T-helper 2 cell (primary cell): ENCODE data around the gene PGBD5.
"Not testable (repeated sequence)": the region's sequence is repeated elsewhere in the genome, so short reads cannot be mapped to it uniquely, and the experiment has no call there.

Experiments
- DNase-seq, 5 experiments: peaks; one replicate each; pipeline versions ENCODE4 v3.0.0 to v3.0.0-alpha.2; 2012 to 2022

Gene PGBD5

DNA sequence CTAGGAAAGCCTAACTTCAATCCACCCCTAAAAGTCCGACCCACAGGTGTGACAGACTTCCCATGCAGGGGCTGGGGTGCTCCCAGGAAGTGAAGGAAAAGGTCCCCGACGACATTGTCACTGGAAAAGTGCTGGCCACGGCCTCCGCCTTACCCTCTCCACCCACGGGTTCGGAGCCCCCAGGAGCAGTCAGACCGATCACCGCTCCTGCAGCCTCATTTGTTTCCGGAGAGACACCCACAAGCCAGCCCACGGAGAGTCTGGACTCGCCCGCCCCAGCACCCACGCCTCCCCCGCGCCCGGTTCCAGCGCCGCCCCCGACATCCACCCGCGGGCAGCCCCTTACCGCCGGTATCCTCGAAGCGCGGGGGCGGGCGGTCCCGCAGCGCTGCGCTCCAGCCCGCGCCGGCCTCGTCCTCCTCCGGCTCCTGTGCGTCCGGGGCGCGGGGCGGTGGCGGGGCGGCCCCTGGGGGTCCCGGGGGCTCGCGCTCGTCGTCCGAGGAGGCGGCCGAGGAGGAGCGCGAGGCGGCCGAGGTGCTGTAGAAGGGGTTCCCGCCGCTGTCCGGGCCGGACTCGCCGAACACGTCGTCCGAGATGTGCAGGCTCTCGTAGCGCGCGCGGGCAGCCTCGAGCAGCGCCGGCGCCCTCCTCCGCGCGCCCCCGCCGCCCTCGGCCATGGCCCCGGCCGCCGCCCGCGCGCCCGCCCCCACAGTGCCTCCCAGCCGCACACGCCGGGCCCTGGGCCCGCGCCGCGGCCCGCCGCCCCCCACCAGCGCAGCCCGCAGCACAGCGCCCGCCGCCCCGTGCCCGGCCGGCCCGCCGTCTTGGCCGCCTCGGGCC lies 660 bp downstream of the PGBD5 start:
- DNase-seq, result no peak

DNA sequence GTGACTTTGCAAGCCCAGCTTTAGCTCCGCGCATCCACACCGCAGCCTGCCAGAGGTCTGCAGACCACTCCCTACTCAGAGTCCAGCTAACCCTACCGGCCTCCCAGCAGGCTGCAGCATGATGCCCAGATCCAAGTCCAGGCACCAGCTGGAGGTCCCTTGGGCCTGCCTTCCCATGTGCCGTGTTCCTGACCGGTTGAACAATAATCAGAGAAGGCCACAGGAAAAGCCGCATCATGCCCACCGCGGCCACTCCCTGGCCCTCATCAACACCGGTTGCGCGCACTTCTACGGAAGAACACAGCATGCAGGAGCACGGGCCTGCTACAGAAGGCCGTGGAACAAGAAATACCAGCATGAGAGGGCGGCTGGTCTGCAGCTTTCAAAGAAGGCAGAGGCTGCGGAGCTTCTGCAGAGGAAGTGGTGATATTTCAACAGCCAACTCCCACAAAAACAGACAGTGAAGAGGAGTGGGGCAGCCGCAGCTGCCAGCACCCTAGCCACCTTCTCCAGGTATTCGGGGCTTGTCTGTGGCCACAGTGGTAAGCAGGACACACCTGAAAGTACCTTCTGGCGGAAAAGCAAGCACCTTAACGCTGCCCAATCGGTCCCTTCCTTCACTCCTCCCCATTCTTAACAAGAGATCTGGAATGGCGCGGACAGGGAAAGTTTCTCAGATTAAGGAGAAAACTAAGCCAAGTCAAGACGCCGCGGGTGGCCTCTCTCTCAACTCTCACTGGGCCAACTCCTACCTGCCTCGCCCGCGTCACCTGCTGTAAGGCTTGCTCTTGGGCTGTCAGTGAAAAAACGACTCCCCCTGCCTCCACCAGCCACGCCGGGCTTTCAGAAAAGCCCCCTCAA lies 1.5 kb downstream of the PGBD5 start:
- DNase-seq, result peak in 1 of 5 experiments; percentile 13

DNA sequence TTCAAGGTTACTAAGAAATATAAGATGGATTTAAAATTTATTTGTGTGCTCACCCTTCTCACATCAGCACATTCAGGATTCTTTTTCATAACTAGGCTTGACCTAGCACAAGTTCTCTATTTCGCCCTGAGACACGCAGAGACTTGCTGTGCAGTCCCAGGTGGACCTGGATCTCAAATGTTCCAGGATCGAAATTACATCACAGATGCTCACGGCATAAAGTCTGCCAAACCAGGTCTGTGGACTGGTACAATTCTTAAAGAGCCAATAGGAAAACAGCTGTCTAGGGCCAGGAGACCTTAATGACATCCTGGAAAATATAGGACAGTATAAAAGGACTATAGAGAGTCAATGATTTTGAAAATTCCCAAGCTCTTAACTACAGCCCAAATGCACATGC lies 2.2 kb downstream of the PGBD5 start:
- DNase-seq, result no peak

GRCh38 chr1:230423261-230423660 lies 2.9 kb downstream of the PGBD5 start:
- DNase-seq, result no peak

DNA sequence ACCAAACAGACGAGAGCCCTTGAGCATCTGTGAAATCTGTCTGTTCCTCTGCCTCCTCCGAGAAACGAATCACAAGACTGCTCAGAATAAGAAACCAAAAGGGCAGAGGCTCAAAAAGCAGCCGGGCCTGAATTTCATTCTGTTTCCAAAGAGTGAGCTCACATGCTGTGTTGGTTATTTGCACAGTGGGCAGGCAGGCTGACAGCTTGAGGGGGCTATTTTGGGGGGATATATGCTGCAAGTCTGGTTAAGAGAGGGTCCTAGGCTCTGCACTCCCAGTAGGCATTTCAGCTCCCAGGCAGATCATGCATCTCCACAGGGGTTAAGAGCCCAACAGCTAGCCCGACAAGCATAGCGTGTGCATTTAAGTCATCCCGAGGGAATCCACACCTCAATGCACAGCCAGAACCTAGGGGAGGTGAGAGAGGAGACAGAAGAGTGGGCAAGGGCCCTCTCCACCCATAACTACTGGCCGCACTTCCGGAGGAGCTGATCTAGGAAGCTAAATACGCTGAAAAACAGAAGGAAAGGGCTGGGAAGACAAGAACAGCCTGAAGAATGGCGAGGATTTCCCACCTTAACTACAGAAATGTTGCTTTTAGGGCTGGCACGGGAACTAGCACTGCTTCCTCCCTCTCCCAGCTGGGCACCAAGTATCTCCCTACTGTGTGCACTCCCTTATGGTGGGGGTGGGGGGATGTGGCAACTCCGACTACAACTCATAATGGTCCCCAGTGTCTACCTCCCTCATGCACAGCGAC lies 3.7 kb downstream of the PGBD5 start:
- no peak for DNase-seq

DNA sequence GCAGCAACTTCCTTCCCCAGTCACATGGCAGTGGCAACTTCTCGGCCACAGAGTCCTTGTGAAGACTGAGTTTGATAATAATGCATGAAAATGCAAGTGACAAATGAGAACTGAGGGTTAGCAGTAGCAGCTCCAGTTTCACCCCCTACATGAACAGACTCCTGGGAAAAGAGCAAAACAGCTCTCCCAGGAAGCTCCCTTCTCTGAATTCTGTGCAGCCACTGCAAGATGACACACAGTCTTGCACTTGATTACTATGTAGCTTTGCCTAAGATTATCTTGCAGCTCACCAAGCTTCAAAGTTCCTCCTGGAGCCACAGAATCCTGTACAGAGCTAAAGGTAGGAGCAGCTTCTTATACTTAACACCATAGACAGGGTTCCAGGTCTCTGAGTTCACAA lies 4.7 kb downstream of the PGBD5 start:
- no peak for DNase-seq

DNA sequence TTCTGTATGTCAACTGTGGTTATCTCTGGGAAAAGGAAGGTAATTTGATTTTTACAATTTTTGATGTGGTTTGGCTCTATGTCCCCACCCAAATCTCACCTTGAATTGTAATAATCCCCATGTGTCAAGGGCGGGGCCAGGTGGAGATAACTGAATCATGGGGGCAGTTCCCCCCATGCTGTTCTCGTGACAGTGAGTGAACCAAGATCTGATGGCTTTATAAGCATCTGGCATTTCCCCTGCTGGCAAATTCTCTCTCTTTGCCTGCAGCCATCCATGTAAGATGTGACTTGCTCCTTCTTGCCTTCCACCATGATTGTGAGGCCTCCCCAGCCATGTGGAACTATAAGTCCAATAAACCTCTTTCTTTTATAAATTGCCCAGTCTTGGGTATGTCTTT lies 5.8 kb downstream of the PGBD5 start:
- DNase-seq, result not testable (repeated sequence)

GRCh38 chr1:230416430-230416829 lies 9.7 kb downstream of the PGBD5 start:
- DNase-seq, result no peak

GRCh38 chr1:230415405-230416132 lies 10.6 kb downstream of the PGBD5 start:
- no peak for DNase-seq

DNA sequence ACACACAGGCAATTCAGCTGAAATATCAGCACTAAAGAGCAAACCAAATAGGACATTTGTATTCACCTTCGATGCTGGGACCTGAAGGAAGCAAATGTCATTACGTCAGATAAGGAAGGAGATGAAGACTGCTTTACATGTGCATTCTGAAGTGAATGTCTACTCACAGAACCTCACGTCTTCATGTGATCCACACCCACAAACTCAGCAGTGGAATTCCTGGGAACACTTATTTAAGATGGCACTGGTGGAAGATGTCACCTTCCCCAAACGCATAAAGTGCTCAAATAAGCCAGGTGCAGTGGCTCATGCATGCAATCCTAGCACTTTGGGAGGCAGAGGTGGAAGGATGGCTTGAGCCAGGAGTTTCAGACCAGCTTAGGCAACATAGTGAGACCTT lies 11.4 kb downstream of the PGBD5 start:
- DNase-seq, result no peak

DNA sequence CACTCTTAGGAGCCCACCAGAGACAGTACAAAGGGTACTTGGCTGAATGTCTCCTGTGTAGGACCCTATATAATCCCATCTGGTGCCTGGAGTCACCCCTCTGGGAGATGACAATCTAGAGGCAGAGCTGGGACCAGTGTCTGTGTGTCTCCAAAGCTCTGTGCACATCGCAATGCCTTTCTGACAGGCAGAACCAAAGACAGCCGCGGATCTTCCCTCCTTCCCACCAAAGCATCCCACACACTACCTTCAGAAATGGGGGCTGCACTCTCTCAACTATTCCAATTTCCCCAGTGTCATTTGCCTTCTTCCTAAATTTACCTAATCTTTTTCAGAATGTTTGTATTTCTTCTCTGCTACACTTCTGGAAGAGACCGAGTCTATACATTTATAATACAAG lies 12.0 kb downstream of the PGBD5 start:
- DNase-seq, result no peak

GRCh38 chr1:230413061-230413460 lies 13.1 kb downstream of the PGBD5 start:
- DNase-seq, result no peak

GRCh38 chr1:230408971-230409370 lies 17.2 kb downstream of the PGBD5 start:
- DNase-seq, result no peak

DNA sequence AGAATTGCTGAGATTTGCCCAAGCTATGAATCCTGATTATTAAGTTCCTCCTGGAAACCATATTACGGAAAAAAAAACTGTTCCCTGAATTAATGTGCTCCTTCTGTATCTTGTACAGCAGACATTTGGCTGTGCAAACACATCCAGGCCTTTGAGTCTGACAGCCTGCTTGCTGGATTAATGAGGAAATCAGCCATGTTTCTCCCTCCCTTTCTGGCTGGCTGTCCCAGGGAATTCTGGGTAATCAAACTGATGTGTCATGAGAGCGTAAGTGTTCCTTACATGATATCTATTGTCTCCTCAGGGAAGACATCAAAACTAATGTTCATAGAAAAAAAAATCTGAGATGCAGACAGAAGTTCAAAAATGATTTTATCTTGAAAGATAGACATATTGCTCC lies 18.8 kb downstream of the PGBD5 start:
- no peak for DNase-seq

DNA sequence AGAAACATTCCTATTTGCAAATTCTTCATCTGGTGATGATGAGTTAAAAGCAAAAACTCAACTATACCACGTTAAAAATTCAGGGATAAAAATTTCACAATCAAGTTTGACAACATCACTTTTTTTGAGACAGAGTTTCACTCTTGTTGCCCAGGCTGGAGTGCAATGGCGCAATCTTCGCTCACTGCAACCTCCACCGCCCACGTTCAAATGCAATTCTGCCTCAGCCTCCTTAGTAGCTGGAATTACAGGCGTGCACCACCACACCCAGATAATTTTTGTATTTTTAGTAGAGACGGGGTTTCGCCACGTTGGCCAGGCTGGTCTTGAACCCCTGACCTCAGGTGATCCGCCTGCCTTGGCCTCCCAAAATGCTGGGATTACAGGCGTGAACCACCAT lies 19.4 kb downstream of the PGBD5 start:
- not testable (repeated sequence) for DNase-seq

GRCh38 chr1:230403442-230403841 lies 22.7 kb downstream of the PGBD5 start:
- DNase-seq, result no peak

DNA sequence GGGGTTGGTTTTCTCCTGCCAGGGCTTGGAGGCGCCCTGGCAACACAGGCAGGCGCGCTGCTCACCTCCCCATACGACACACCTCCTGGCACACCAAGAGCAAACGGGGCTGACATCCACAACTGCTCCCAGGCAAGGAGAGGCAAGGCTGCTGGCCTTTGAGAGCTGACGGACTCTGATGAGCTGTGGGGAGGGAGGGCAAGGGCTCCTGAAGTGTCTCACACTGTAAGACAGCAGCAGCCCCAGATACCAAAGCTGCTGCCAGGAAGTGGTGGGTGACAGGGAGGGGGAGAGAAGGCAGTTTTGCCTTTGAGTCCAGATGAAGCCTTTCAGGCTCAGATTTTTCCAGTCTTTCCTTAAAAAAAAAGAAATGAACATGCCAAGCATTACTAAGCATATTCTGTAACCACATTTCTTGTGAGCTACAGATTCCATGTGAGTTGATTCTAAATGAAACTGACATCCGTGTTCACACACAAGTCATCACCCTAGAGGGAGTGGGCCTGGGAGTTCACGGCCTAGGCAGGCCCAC lies 24.3 kb downstream of the PGBD5 start:
- no peak for DNase-seq

DNA sequence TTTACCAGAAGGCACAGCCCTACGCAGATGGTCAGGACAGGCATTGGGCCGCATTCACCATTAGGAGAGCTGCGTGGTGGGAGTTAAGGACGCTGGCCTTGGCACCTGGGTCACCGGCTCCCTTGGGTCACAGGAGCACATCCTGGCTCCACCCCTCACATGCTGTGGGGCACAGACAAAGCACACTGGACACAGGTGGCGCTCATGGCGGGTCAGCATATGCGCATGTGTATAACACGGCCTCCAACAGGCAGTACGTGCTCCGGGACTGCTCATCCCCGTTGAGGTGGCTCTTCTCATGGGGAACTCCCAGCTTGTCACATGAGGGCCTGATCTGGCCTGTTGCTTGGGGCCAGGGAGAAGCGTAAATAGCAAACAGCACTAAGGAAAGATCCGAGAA lies 25.0 kb downstream of the PGBD5 start:
- no peak for DNase-seq

GRCh38 chr1:230400007-230400344 lies 26.2 kb downstream of the PGBD5 start:
- DNase-seq, result no peak

DNA sequence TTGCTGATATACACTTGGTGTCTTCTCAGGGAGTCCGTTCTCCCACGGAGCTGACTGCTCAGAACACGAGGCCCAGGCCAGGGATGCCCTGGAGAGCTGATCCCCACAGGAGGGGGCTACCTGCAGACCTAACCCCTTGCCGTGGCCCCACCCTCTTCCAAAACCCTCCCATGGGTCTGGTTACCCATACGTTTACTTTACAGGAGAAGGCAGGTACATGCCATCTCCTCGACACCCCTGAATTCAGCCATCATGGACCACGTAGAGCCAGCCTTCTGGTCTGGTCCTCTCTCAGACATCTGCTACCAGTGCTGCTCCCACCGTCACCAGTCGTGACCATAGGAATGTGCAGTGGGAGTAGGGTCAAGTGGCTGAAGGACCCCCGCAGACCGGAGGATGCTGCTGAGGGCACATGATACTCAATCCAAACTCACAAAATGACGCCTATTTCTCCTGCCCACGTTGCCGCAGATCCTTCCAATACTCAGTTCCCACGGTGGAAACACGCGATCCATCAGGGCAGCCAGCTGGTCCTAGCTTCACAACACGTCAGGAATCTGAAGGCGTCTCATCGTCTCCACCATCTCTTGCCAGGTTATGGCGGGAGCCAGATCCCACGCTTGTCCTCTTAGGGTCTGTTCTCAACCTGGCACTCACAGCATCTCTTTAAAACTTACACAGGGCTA lies 26.7 kb downstream of the PGBD5 start:
- DNase-seq, result no peak

GRCh38 chr1:230398856-230399255 lies 27.3 kb downstream of the PGBD5 start:
- DNase-seq, result no peak

DNA sequence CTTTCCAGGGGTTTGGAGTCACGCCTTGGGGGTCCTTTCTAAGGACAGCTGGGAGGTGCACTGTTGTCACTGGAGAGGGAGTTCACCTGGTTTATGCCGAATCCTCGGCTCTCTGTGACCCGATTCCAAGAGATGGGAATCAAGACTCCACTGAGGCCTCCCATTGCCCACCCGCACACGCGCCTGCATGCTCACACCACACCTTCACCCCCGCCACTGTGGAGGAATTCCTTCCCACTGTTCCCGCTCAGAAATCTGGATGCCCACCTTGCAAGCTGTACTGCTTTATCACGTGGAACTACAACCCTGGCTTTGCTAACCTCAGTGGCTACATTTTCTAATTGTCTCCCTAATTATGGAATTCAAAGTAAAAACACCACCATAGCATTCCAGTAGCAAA lies 29.2 kb downstream of the PGBD5 start:
- no peak for DNase-seq
